ENCODE results near the gene SCAP. TPM values are rescaled to one million over a fixed set of nuclear protein-coding genes. Genes with fewer than 3 reads are reported as not detected.
A peak's percentile ranks its signal among the peaks of the same experiment; 100 is the strongest.

The SCAP gene
- 67.6 TPM for total RNA-seq (2021; ENCODE audit: unreplicated experiment)
- 46.3 and 49.8 TPM in 2 replicates for polyA plus RNA-seq (2012)
- Bru-seq, nascent RNA: percentile 68 among the genes with signal in this experiment
- BruChase-seq, experiment 1, labeled RNA remaining after a 6-hour chase: percentile 81 among the genes with signal in this experiment
- percentile 72 among the genes with signal in this experiment for BruChase-seq, experiment 2, labeled RNA remaining after a 2-hour chase
- long read RNA-seq, full-length matches to known transcripts: 7 of 156 reads
- long read RNA-seq, partial matches to known transcripts: 113 of 156 reads
- long read RNA-seq, other reads (novel, unspliced or antisense): 36 of 156 reads

DNA sequence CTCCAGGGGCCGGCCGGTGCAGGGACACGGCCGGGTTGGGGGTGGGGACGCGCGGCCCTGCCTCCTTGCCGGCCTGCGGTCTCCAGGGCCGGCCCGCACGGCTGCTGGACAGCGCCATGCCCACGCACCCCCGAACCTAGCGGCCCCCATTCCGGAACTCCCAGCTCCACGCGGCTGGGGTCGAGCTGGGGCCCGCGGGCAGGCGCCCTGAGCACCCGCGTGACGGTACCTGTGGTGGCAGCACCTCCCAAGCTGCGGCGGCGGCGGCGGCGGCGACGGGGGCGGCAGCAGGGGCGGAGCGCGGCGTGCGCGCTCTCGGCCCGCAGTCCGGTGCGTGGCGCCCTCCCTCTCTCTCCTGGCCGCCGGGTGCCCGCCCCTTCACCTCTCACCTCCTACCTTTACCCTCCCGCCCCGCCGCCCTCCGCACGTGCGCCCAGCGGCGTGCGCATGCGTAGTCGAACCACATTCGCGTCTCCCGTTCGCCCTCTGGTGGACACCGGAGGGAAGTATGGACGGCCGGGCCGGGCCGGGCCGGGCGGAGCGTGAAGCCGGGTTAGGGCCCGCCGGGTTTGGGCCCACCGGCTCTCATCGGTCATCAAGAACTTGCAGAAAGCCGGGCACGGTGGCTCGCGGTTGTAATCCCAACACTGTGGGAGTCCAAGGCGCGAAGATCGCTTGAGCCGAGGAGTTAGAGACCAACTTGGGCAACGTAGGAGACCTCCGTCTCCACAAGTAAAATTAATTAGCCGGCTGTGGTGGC, at the start of gene SCAP:
TSS of gene SCAP (minus strand) at position 372 of the 760 bp plus-strand sequence. CDS start 32,948 bp downstream, outside the sequence.
- no peaks in the 10 kb centered on the region for H3K27me3 ChIP-seq (ENCODE audit: insufficient read depth, low read length)
- ChIA-PET CTCF (interaction anchor here (1.3 to 2.0 kb wide), 4 partner anchors 10 to 682 kb away, joined by 3 to 14 read pairs (median 4); no protein-coding TSS in a partner anchor), RAD21 (ENCODE audit: low non-redundant PET in 1 of 2, low total read pairs in 2 of 2, uncharacterized antibody in 2 of 2, unreplicated experiment in 2 of 2) (interaction anchor here in 1 of 2 experiments (0.9 kb wide), 1 partner anchor 55 kb away, joined by 3 read pairs; no protein-coding TSS in a partner anchor), POLR2A (interaction anchor here (0.9 kb wide), 1 partner anchor 17 kb away, joined by 4 read pairs; no protein-coding TSS in a partner anchor)
- intact Hi-C loops (cut with micrococcal nuclease): loop anchor here (1.0 to 2.0 kb wide), 3 partner anchors 37 to 94 kb away; partner anchors contain the start of genes ELP6 and PTPN23
- peak within 1 kb of the TSS; percentile 65 to 97 for H3K4me3 ChIP-seq (replicated peaks in 1 of 2; ENCODE audit: low read depth in 1 of 2, low read length in 2 of 2)
- peak within 1 kb of the TSS; percentile 69 for H3K9ac ChIP-seq (ENCODE audit: low read length)
- H3K36me3 ChIP-seq (ENCODE audit: control insufficient read depth in 1 of 2, insufficient read depth in 2 of 2, low read length in 2 of 2): no peaks in the 10 kb centered on the region
- ATAC-seq: peak; percentile 94
- peak; percentile 68 for DNase-seq (ENCODE audit: low read depth, low spot score)
- H3K9me2 ChIP-seq (ENCODE audit: insufficient read depth): no peaks in the 10 kb centered on the region
- BruUV-seq (replicated peaks): no TSS peak
- no peaks in the 10 kb centered on the region for H3K9me3 ChIP-seq (ENCODE audit: control insufficient read depth in 1 of 2, insufficient read depth in 1 of 2, low read depth in 1 of 2, low read length in 2 of 2)
- H3K27ac ChIP-seq (ENCODE audit: low read depth, low read length): peak within 1 kb of the TSS; percentile 63
- peaks cover 2 to 24% of the 10 kb centered on the region in 2 experiments; a peak in 2 of 4 replicates for H3K4me1 ChIP-seq (ENCODE audit: control insufficient read depth in 1 of 2, insufficient read depth in 2 of 2, low read length in 2 of 2)
- H2AFZ ChIP-seq (ENCODE audit: low read depth, low read length, poor library complexity, severe bottlenecking): peak within 1 kb of the TSS; percentile 65
- peak within 1 kb of the TSS; percentile 86 for H3K4me2 ChIP-seq (ENCODE audit: low read length)
- no peaks in the 10 kb centered on the region; the same call in 1 of the 2 replicates for H4K20me1 ChIP-seq (ENCODE audit: insufficient read depth)
- peaks cover 43% of the 10 kb centered on the region for H3K79me2 ChIP-seq (ENCODE audit: insufficient read depth, low read length)
- peak; percentile 87; the same call in 1 of the 2 replicates for TF ChIP-seq SIN3A (IDR thresholded peaks at IDR 0.05; ENCODE audit: low read depth)
- TF ChIP-seq FOSL1 (IDR thresholded peaks at IDR 0.05; ENCODE audit: low read depth): no peak
- peak; percentile 90 for TF ChIP-seq ZFX (IDR thresholded peaks at IDR 0.05)
- TF ChIP-seq EGR1 (IDR thresholded peaks at IDR 0.05; ENCODE audit: low read depth): peak; percentile 79
- TF ChIP-seq SRF (IDR thresholded peaks at IDR 0.05; ENCODE audit: low read depth): no peak
- peak; percentile 31 for TF ChIP-seq TCF7L2 (IDR thresholded peaks at IDR 0.05; ENCODE audit: borderline replicate concordance, extremely low read depth, insufficient read depth, insufficient read length)
- TF ChIP-seq ZNF274 (IDR thresholded peaks at IDR 0.05; ENCODE audit: low read depth, low read length): no peak
- TF ChIP-seq, protein P1, sequence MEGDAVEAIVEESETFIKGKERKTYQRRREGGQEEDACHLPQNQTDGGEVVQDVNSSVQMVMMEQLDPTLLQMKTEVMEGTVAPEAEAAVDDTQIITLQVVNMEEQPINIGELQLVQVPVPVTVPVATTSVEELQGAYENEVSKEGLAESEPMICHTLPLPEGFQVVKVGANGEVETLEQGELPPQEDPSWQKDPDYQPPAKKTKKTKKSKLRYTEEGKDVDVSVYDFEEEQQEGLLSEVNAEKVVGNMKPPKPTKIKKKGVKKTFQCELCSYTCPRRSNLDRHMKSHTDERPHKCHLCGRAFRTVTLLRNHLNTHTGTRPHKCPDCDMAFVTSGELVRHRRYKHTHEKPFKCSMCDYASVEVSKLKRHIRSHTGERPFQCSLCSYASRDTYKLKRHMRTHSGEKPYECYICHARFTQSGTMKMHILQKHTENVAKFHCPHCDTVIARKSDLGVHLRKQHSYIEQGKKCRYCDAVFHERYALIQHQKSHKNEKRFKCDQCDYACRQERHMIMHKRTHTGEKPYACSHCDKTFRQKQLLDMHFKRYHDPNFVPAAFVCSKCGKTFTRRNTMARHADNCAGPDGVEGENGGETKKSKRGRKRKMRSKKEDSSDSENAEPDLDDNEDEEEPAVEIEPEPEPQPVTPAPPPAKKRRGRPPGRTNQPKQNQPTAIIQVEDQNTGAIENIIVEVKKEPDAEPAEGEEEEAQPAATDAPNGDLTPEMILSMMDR (IDR thresholded peaks at IDR 0.05 in 2 of 3, conservative IDR thresholded peaks at IDR 0.05 in 1 of 3; ENCODE audit: borderline replicate concordance in 1 of 3, insufficient read depth in 1 of 3, low read depth in 2 of 3, low read length in 2 of 3): peak; percentile 78 to 84 (median 79); a peak in 5 of 6 replicates
- peak; percentile 80 for TF ChIP-seq CBX3 (IDR thresholded peaks at IDR 0.05; ENCODE audit: low read depth)
- no peak for TF ChIP-seq EZH2 (IDR thresholded peaks at IDR 0.05)
- peak; percentile 65 for TF ChIP-seq RAD21 (IDR thresholded peaks at IDR 0.05; ENCODE audit: low read depth)
- TF ChIP-seq POLR2A (IDR thresholded peaks at IDR 0.05; ENCODE audit: borderline replicate concordance, extremely low read depth, insufficient read depth, insufficient read length): peak; percentile 52
- no peak for TF ChIP-seq ELF1 (IDR thresholded peaks at IDR 0.05; ENCODE audit: borderline replicate concordance, low read depth)
- peak; percentile 82 for TF ChIP-seq SP1 (IDR thresholded peaks at IDR 0.05; ENCODE audit: low read depth)
- TF ChIP-seq, protein P2, sequence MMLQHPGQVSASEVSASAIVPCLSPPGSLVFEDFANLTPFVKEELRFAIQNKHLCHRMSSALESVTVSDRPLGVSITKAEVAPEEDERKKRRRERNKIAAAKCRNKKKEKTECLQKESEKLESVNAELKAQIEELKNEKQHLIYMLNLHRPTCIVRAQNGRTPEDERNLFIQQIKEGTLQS (IDR thresholded peaks at IDR 0.05): no peak
- TF ChIP-seq, protein P3, sequence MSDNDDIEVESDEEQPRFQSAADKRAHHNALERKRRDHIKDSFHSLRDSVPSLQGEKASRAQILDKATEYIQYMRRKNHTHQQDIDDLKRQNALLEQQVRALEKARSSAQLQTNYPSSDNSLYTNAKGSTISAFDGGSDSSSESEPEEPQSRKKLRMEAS (IDR thresholded peaks at IDR 0.05): peak; percentile 96
- TF ChIP-seq, protein P4, sequence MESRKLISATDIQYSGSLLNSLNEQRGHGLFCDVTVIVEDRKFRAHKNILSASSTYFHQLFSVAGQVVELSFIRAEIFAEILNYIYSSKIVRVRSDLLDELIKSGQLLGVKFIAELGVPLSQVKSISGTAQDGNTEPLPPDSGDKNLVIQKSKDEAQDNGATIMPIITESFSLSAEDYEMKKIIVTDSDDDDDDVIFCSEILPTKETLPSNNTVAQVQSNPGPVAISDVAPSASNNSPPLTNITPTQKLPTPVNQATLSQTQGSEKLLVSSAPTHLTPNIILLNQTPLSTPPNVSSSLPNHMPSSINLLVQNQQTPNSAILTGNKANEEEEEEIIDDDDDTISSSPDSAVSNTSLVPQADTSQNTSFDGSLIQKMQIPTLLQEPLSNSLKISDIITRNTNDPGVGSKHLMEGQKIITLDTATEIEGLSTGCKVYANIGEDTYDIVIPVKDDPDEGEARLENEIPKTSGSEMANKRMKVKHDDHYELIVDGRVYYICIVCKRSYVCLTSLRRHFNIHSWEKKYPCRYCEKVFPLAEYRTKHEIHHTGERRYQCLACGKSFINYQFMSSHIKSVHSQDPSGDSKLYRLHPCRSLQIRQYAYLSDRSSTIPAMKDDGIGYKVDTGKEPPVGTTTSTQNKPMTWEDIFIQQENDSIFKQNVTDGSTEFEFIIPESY (IDR thresholded peaks at IDR 0.05; ENCODE audit: extremely low read depth, insufficient replicate concordance, low read length): peak; percentile 10
- TF ChIP-seq YY1 (IDR thresholded peaks at IDR 0.05; ENCODE audit: extremely low read depth, insufficient replicate concordance, low read depth, low read length): peak; percentile 91

Data from HCT116 (cell line).